GDM1 (cell line): ENCODE measurements around the gene FAM53A.

ENCODE experiments used
- DNase-seq: peaks from one replicate; lab custom pipeline; 2025; lab: John Stamatoyannopoulos, UW

FAM53A gene

GRCh38 chr4:1593881-1594345 is 90.2 kb downstream of the FAM53A start:
- no peak for DNase-seq

GRCh38 chr4:1593458-1593857 is 90.7 kb downstream of the FAM53A start:
- no peak for DNase-seq

- no peak for DNase-seq
Observed at GRCh38 chr4:1592709-1593417, 91.2 kb downstream of the FAM53A start.

DNA sequence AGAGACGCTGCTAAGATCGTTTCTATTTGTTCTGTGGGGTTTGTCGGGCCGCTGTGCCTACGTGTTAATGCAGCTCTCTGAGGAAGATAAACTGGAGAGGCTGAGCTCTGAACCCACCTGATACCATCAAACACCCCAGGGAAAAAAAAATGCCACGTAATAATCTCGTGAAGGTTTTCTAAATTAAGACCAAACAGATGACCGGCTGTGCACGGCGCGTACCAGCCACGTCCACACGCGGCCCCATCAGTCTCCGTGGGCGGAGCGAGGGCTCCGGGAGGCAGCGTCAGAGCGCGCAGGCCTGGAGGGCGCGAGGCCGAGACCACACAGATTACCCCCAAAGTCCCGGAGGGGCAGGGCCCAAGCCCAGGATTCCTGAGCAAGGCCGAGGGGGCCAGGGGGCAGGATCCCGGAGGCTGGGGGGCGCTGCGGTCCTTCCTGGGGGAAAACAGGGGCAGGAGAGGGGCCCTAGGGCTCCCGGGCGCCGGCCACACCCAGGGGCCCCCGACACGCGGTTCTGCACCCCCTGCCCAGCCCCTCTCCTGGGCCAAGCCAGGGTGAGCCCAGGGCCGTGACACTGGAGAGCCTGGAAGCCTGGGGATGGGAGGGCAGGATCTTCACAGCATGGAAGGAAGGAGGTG is 91.9 kb downstream of the FAM53A start:
- DNase-seq, result no peak

GRCh38 chr4:1591107-1591506 is 93.0 kb downstream of the FAM53A start:
- no peak for DNase-seq

DNA sequence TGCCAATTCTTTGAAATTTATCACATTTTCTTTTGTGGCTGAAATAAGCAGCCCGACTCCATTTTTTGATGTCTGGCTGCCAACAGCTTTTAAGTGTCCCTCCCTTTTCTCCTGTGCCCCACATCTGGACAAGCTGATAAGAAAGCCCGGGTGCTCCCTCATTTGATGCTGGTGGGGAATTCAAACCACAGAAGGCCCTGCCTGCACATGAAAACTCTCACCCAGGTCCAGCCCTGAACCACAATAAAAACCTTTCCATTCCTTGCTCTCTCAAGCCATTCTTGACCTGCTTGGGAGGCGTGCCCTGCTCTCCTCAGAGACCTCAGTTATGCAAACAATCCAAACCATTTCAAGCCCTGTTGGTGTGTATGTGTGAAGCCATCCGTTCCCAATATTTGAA is 93.9 kb downstream of the FAM53A start:
- no peak for DNase-seq
